Neural cell (in vitro differentiated cells): Measurements from ENCODE around the gene SMAD2. TPM values are rescaled to one million over a fixed set of nuclear protein-coding genes. Genes with fewer than 3 reads are reported as not detected.

Experiments
- H2AFZ ChIP-seq: fragments of 200-600, 300-800 bp; sonication (generic), shearing (Covaris generic); 2 replicates; pipeline ENCODE4 v1.6.0; 2014; ENCODE audit warnings: low read depth, mild to moderate bottlenecking, antibody characterized with exemption, low read length, moderate library complexity
- H3F3A ChIP-seq: fragments of 200-600 bp; shearing (Covaris generic); 2 replicates; pipeline ENCODE4 v1.6.1; 2016; ENCODE audit warnings: mild to moderate bottlenecking, moderate library complexity, mixed read lengths, antibody characterized with exemption, low read length; ENCODE audit not compliant: insufficient read depth, poor library complexity, severe bottlenecking
- H3K27ac ChIP-seq: fragments of 200-600, 300-800 bp; sonication (generic), shearing (Covaris generic); 2 replicates; pipeline ENCODE4 v1.5.1; 2014; ENCODE audit warnings: mild to moderate bottlenecking, low read length, moderate library complexity
- H3K27me3 ChIP-seq: fragments of 300-800, 200-600 bp; sonication (generic), shearing (Covaris generic); 2 replicates; pipeline ENCODE4 v1.6.0; 2014; ENCODE audit warnings: mild to moderate bottlenecking, low read depth, low read length, moderate library complexity; ENCODE audit not compliant: insufficient read depth
- H3K36me3 ChIP-seq: fragments of 300-800, 200-600 bp; sonication (generic), shearing (Covaris generic); 2 replicates; pipeline ENCODE4 v1.5.1; 2014; ENCODE audit warnings: mild to moderate bottlenecking, antibody characterized with exemption, low read length, moderate library complexity; ENCODE audit not compliant: insufficient read depth
- H3K4me2 ChIP-seq: fragments of 300-800, 200-600 bp; sonication (generic), shearing (Covaris generic); 2 replicates; pipeline ENCODE4 v1.6.0; 2014; ENCODE audit warnings: mild to moderate bottlenecking, low read length
- H3K4me3 ChIP-seq: fragments of 300-800, 200-600 bp; sonication (generic), shearing (Covaris generic); 2 replicates; pipeline ENCODE4 v1.5.1; 2014; ENCODE audit warnings: mild to moderate bottlenecking, low read length, moderate library complexity
- H3K79me2 ChIP-seq: fragments of 200-600 bp; shearing (Covaris generic); replicated peaks from 2 replicates; pipeline ENCODE4 v1.6.0; 2014; ENCODE audit warnings: mild to moderate bottlenecking, low read length, moderate library complexity; ENCODE audit not compliant: insufficient read depth
- H3K9ac ChIP-seq: fragments of 300-800, 200-600 bp; sonication (generic), shearing (Covaris generic); 2 replicates; pipeline ENCODE4 v1.6.1; 2016; ENCODE audit warnings: mild to moderate bottlenecking, low read length, mixed read lengths
- H3K9me2 ChIP-seq: fragments of 200-600 bp; shearing (Covaris generic); 2 replicates; pipeline ENCODE4 v1.6.1; 2016; ENCODE audit warnings: mild to moderate bottlenecking, low read length, mixed read lengths; ENCODE audit not compliant: insufficient read depth
- H3K9me3 ChIP-seq: fragments of 200-600, 300-800 bp; sonication (generic), shearing (Covaris generic); 2 replicates; pipeline ENCODE4 v1.6.1; 2016; ENCODE audit warnings: mild to moderate bottlenecking, mixed run types, low read length, moderate library complexity, mixed read lengths
- H4K20me1 ChIP-seq: fragments of 200-600 bp; shearing (Covaris generic); 2 replicates; pipeline ENCODE4 v1.6.1; 2016; ENCODE audit warnings: mild to moderate bottlenecking, mixed run types; ENCODE audit not compliant: insufficient read depth
- CTCF ChIP-seq: fragments of 450-650 bp; IDR thresholded peaks from 2 replicates; pipeline ENCODE4 v1.5.1; 2014; ENCODE audit warnings: antibody characterized with exemption, mild to moderate bottlenecking, moderate library complexity; ENCODE audit not compliant: poor library complexity, severe bottlenecking
- EP300 ChIP-seq: fragments of 450-650 bp; conservative IDR thresholded peaks from 2 replicates; pipeline ENCODE4 v1.6.1; 2014; ENCODE audit warnings: antibody characterized with exemption, mild to moderate bottlenecking, moderate library complexity; ENCODE audit not compliant: poor library complexity, severe bottlenecking
- EZH2 ChIP-seq: fragments of 200-600, 300-800 bp; shearing (Covaris generic), sonication (generic); IDR thresholded peaks from 2 replicates; pipeline ENCODE4 v1.6.1; 2014; ENCODE audit warnings: antibody characterized with exemption, low read length, borderline replicate concordance, mild to moderate bottlenecking; ENCODE audit not compliant: insufficient read depth, poor library complexity, severe bottlenecking
- MXI1 ChIP-seq: fragments of 450-650 bp; conservative IDR thresholded peaks from 2 replicates; pipeline ENCODE4 v1.6.1; 2014; ENCODE audit warnings: antibody characterized with exemption, mild to moderate bottlenecking; ENCODE audit not compliant: poor library complexity, severe bottlenecking
- POLR2AphosphoS5 ChIP-seq: IDR thresholded peaks from 2 replicates; pipeline ENCODE4 v1.6.1; 2012
- RAD21 ChIP-seq: fragments of 450-650 bp; conservative IDR thresholded peaks from 2 replicates; pipeline ENCODE4 v1.6.1; 2014; ENCODE audit warnings: antibody characterized with exemption, mild to moderate bottlenecking, moderate library complexity
- REST ChIP-seq: IDR thresholded peaks from 2 replicates; pipeline ENCODE4 v1.6.1; 2012; ENCODE audit warnings: borderline replicate concordance
- SMC3 ChIP-seq: fragments of 450-650 bp; conservative IDR thresholded peaks from 2 replicates; pipeline ENCODE4 v1.6.1; 2014; ENCODE audit warnings: antibody characterized with exemption, mild to moderate bottlenecking, moderate library complexity; ENCODE audit not compliant: poor library complexity
- TAF1 ChIP-seq: IDR thresholded peaks from 2 replicates; pipeline ENCODE4 v1.6.1; 2012; ENCODE audit warnings: low read depth
- polyA plus RNA-seq: library from polyadenylated mRNA; depleted of rRNA; stranded (reverse); fragments of >200 nt; gene quantifications from 2 replicates; pipeline ENCODE4 v1.2.3, GENCODE V29; 2014

SMAD2 gene
- polyA plus RNA-seq, 1 donor from 2014 or later = 64.7 TPM

DNA sequence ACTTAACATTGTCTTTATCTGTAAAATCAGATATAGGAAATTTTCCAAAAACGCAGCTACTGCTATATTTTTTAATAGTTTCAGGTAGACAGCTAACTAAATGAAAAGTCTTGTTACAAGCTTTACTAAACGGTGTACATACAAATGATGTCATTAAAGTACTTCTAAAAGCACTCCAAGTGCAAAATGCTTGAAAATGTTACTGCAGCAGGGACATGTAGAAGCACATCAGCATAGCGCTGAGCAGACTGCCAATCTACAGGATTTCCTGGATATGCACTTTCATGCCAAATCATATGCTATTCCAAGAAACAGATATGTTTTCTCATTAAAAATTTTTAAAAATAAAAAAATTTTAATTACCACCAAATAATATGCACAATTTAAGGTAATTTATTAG lies 61.7 kb downstream of the SMAD2 start:
- H3K9me3 ChIP-seq = no peaks in the 10 kb centered on the region
- H3K9me2 ChIP-seq = no peaks in the 10 kb centered on the region
- no peak overlapping the region for H2AFZ ChIP-seq
- H3K4me2 ChIP-seq = no peak overlapping the region
- H3F3A ChIP-seq = no peaks in the 10 kb centered on the region
- peaks cover 18% of the 10 kb centered on the region for H3K79me2 ChIP-seq
- H4K20me1 ChIP-seq = no peaks in the 10 kb centered on the region
- no peak for TF ChIP-seq EZH2
- TF ChIP-seq TAF1 = no peak
- TF ChIP-seq MXI1 = no peak
- no peak for TF ChIP-seq RAD21
- no peak for TF ChIP-seq POLR2AphosphoS5
- TF ChIP-seq CTCF = no peak
- TF ChIP-seq EP300 = no peak
- TF ChIP-seq REST = no peak
- TF ChIP-seq SMC3 = no peak
- H3K4me3 ChIP-seq = no peak overlapping the region
- H3K9ac ChIP-seq = no peak overlapping the region
- no peak overlapping the region for H3K27ac ChIP-seq
- H3K27me3 ChIP-seq = no peaks in the 10 kb centered on the region
- H3K36me3 ChIP-seq = no peaks in the 10 kb centered on the region

GRCh38 chr18:47865183-47865582 lies 65.3 kb downstream of the SMAD2 start:
- Histone ChIP-seq H2AFZ (no peak overlapping the region), H3K9me2 (no peaks in the 10 kb centered on the region), H3F3A (no peaks in the 10 kb centered on the region), H3K9ac (no peak overlapping the region), H3K36me3 (no peaks in the 10 kb centered on the region), H3K9me3 (no peaks in the 10 kb centered on the region), H3K27me3 (no peaks in the 10 kb centered on the region), H3K4me3 (no peak overlapping the region), H3K79me2 (no peaks in the 10 kb centered on the region), H4K20me1 (no peaks in the 10 kb centered on the region), H3K27ac (no peak overlapping the region), H3K4me2 (no peak overlapping the region)
- TF ChIP-seq MXI1 (no peak), CTCF (no peak), EP300 (no peak), TAF1 (no peak), RAD21 (no peak), SMC3 (no peak), POLR2AphosphoS5 (no peak), REST (no peak), EZH2 (no peak)
